Measurements from ENCODE around the gene HECTD4.

HECTD4 gene

DNA sequence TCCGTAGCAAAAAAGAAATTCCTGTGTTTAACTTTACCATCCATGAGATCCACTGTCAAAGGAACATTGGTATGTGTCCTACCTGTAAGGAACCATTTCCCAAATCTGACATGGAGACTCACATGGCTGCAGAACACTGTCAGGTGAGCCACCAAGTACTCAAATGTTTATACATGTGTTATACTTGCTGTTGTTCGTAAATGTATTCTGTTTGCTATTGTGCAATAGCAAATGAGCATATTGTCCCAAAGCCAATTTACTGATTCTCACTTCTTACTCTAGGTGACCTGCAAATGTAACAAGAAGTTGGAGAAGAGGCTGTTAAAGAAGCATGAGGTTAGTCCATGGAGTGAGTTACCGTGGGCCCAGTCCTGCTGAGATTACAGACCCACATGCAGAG, 247.5 kb downstream of the HECTD4 start:
- no peak for TF ChIP-seq ZFX (IDR thresholded peaks at IDR 0.05; ENCODE audit: borderline replicate concordance)

DNA sequence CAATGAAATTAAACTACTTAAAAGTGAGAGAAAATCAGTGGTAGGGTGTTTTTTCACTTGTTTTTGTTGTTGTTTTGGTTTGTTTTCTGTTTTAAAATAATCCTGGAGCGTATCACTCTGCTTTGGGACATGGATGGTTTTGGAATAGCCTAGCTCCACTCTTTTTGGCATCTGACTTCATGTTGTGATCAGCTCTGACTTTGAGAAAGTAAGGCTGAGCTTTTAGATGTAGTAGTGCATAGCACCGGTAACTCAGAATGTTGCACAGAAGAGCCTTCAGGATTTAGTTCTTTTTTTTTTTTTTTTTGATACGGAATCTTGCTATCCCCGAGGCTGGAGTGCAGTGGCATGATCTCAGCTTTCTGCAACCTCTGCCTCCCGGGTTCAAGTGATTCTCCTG, 248.8 kb downstream of the HECTD4 start:
- H3K27ac ChIP-seq, result peak overlapping the region; percentile 17; the same call in 1 of the 2 replicates
- TF ChIP-seq, protein P1, sequence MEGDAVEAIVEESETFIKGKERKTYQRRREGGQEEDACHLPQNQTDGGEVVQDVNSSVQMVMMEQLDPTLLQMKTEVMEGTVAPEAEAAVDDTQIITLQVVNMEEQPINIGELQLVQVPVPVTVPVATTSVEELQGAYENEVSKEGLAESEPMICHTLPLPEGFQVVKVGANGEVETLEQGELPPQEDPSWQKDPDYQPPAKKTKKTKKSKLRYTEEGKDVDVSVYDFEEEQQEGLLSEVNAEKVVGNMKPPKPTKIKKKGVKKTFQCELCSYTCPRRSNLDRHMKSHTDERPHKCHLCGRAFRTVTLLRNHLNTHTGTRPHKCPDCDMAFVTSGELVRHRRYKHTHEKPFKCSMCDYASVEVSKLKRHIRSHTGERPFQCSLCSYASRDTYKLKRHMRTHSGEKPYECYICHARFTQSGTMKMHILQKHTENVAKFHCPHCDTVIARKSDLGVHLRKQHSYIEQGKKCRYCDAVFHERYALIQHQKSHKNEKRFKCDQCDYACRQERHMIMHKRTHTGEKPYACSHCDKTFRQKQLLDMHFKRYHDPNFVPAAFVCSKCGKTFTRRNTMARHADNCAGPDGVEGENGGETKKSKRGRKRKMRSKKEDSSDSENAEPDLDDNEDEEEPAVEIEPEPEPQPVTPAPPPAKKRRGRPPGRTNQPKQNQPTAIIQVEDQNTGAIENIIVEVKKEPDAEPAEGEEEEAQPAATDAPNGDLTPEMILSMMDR (IDR thresholded peaks at IDR 0.05), result no peak
- TF ChIP-seq ZFX (IDR thresholded peaks at IDR 0.05; ENCODE audit: borderline replicate concordance), result no peak

More for the DNA sequence above, 247.5 kb downstream of the HECTD4 start:
- peak overlapping the region; percentile 86 for H3K27ac ChIP-seq

DNA sequence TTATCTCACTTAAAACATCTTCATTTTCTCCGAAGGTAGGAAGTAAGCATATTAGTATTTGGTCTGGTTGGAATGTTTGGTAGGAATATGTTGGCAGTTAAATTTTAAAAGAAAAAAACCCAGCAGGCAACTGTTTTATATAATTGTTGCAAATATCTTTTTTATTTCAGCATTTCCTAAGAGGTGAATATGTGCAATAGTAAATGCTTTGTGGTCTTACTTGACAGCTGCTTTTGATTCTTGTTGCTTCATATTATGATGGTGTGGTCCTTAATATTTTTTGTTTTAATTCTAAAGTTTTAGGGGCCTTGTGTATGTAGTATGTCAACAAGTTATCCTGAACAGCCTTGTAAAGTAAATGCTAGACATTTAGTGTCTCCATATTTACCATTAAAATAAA, 250.5 kb downstream of the HECTD4 start:
- TF ChIP-seq, protein P1 (IDR thresholded peaks at IDR 0.05), result no peak
- TF ChIP-seq ZFX (IDR thresholded peaks at IDR 0.05; ENCODE audit: borderline replicate concordance), result no peak
- H3K27ac ChIP-seq, result no peak overlapping the region

DNA sequence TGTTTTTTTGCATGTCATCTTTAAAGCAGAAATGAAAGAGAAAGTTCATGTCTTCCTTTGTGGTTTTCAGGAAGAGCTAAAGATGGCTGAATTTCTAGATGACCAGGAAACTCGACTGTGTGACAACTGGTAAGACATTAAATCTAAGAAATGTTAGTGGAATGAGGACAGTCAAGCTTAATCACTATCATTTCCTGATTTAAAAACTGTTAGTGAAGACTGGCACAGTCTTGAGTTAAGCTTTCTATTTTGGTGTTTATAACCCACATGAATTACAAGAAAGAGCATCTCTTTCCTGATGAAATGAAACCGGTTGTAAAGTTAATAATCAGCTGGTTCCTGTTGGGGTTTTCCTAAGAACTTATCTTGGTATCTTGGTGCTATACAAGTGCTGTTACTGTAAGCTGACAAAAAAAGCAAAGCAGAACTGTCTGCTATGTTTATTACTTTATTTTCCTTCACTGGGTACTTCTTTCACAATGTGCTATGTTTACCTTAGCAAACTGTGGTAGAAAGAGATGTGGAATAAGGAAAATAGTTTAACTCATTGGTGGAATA, 251.7 kb downstream of the HECTD4 start:
- no peak overlapping the region for H3K27ac ChIP-seq
- no peak for TF ChIP-seq ZFX (IDR thresholded peaks at IDR 0.05; ENCODE audit: borderline replicate concordance)
- TF ChIP-seq, protein P1 (IDR thresholded peaks at IDR 0.05), result no peak

DNA sequence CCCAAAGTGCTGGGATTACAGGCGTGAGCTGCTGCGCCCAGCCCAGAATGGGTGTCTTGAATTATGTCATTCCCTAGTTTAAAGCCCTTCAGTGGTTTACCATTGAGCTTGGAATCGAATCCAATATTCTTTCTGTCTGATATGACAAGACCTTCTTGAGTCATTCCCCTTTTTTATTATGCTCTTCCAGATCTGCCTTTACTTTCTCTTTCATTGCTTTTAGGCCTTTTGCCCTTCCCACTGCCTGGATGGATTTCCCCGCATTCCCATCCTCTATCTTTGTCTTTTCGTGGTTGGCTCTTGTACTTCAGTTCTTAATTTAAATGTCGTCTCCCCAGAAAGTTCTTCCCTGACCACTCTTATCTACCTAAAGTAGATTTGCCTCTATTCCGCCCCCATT, 255.3 kb downstream of the HECTD4 start:
- H3K27ac ChIP-seq, result no peak overlapping the region
- TF ChIP-seq, protein P1 (IDR thresholded peaks at IDR 0.05), result no peak
- TF ChIP-seq ZFX (IDR thresholded peaks at IDR 0.05; ENCODE audit: borderline replicate concordance), result no peak

DNA sequence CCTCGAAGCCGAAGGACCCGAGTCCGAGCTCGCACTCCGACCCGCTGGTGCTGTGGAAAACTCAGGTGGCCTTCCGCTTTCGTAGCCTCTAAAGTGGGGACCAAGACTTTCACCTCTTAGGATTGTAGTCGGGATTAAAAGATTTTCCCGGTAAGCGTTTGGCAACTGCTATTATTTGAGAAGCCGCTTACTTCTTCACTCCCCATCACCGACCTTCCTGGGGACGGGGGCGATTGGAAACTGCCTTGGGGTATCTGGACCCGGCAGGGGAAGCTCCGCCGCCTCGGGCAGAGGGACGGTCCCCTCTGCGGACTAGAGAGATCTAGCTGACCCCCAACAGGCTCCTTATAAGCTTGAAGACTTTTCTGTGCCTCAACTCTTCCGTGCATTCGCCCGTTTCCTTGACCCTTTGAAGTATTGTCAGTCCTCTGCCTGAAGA, 256.2 kb downstream of the HECTD4 start:
- no peak for TF ChIP-seq ZFX (IDR thresholded peaks at IDR 0.05; ENCODE audit: borderline replicate concordance)
- TF ChIP-seq, protein P1 (IDR thresholded peaks at IDR 0.05), result no peak
- peak overlapping the region; percentile 75 for H3K27ac ChIP-seq

DNA sequence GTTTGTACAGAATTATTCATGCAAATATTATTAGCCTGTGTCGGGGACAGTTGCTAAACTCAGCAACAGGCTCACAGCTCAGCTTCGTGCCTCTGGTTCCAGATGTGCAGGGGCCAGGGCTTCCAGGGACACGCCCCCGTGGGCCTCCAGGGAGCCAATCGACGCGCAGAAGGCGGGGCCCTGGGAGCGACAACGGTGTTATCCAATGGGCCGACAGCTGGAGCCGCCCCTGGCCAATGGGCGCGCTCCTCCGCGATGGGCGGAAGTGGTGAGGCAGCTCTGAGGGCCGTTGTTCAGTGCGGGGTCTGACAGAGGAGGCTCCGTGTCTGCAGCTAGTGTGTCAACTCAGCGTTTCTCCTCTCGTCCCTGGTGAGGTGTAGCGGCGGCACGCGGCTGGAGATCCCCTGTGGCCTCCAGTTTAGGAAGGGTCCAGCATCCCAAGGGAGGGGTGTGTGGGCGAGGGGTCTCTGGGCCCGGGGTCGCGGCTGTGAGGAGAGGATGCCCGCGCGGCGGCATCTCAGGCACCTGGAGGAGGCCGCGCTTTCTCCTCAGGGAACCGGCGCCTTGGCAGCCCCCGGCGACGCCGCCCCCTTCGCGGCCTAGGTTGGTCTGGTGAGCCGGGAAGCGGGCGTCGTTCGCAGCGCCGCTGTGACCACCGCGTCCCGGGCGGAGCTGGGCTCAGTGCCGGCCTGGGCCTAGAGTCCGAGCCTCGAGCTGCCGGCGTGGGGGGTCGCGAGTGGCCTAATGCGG, 256.8 kb downstream of the HECTD4 start, which contains the start of gene TRAFD1:
Gene TRAFD1, plus strand, starts transcription at position 311 of the 750 bp plus-strand sequence. CDS start 4,963 bp downstream, outside the sequence.
- TF ChIP-seq ZFX (IDR thresholded peaks at IDR 0.05; ENCODE audit: borderline replicate concordance), result no peak
- TF ChIP-seq, protein P1 (IDR thresholded peaks at IDR 0.05), result no peak
- H3K27ac ChIP-seq, result peak within 1 kb of the TSS; percentile 75
